Activated CD8-positive, alpha-beta memory T cell treated with anti-CD3 and anti-CD28 coated beads for 24 hours (primary cell): ENCODE results near the gene EGLN1.

Experiments
- DNase-seq: peaks from one replicate; pipeline ENCODE4 v3.0.0-alpha.2; 2020

EGLN1 gene

GRCh38 chr1:231395998-231396390 is 26.1 kb downstream of the EGLN1 start:
- no peak for DNase-seq

DNA sequence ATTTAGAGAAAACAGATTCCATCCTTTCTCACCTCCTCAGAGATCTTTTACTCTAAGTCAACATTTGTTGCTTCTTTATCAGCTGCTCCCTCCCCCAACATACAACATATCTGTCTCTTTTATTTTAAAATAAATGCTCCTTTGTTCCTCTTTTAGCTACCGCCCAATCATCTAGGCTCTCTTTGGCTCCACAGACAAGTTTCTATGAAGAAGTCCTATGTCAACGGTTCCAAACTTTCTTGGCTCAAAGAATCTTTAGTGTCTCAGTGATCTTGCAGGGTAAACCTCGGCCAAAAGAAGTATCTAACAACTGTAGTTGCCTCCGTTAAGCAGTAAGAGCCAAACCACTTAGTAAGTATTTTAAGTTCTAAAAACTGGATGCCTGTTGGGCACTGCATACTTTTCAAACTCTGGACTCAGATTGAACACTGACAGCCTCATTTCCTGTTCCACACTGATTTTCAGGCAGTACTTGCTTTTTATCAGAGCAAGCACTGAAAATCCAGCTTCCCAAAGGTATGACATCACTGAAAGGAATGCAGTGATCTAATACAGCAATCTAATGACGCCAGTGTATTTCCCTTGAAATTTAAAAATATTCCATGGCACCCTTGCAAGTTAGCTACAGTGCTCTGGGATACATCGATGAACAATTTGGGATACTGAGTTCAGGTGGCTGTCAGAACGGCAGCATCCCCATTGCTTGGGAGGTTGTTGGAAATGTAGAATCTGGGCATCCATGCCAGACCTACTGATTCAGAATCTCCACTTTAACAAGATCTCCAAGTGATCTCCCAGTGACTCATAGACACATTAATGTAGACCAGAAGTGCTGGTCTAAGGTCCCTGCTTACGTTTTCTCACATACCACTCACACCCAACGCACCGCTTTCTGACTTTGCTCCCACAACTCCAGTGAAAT is 26.8 kb downstream of the EGLN1 start:
- no peak for DNase-seq

DNA sequence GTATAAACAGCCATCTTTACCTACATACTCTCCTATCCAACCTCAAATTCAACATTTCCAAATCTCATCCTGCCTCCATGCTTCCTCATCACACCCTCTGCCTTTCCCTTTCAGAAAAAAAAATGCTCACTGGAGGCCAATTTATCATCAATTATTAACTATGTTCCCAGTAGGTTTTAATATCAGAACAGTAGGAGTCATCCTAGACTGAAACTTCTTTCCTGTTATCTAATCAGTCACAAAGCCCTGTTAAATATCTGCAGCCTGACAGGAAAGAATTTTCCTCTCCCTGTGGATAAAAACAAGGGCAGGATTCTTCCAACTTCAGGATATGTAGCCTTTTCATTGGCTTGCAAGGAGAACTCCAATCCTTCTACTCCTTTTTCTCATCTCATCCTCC is 28.4 kb downstream of the EGLN1 start:
- DNase-seq, result no peak

GRCh38 chr1:231392389-231393131 is 29.5 kb downstream of the EGLN1 start:
- no peak for DNase-seq

GRCh38 chr1:231390071-231390470 is 32.0 kb downstream of the EGLN1 start:
- DNase-seq, result no peak

DNA sequence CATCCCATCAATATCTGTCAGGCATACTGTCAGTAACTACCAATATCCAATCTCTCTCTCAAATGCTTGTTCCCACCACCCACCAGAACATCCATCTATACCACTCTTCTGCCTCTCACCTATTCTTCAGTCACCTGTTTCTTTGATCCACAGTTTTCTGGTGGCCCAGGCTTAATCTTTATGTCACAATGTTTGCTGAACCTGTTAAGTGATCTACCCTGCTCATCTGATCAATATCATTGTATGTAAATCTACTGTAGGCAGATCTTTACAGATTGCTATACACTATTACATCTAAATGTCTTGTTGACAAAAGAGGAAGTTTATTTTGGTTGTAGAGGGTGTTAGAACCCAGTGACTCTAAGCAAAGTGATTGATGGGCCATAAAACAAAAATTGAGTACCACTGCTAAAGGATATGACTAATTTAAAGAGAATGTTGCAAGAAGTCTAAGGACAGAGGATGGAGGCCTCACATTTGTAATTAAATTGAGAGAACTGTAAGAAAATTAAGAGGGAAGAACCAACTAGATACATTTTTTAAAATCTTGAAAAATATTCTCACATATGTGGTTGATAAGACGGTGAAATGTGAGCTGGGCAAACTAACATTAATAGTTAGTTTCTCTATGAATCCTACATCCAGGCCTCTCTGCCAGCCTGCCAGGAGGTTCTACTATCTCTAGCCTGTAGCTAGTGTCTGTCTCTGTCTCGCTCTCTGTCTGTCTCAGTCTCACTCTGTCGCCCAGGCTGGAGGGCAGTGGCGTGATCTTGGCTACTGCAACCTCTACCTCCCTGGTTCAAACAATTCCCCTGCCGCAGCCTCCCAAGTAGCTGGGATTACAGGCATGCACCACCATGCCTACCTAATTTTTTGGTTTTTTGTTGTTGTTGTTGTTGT is 34.1 kb downstream of the EGLN1 start:
- no peak for DNase-seq

GRCh38 chr1:231386466-231386865 is 35.6 kb downstream of the EGLN1 start:
- no peak for DNase-seq

- DNase-seq, result no peak
Measured at GRCh38 chr1:231385416-231385748, 36.7 kb downstream of the EGLN1 start.

DNA sequence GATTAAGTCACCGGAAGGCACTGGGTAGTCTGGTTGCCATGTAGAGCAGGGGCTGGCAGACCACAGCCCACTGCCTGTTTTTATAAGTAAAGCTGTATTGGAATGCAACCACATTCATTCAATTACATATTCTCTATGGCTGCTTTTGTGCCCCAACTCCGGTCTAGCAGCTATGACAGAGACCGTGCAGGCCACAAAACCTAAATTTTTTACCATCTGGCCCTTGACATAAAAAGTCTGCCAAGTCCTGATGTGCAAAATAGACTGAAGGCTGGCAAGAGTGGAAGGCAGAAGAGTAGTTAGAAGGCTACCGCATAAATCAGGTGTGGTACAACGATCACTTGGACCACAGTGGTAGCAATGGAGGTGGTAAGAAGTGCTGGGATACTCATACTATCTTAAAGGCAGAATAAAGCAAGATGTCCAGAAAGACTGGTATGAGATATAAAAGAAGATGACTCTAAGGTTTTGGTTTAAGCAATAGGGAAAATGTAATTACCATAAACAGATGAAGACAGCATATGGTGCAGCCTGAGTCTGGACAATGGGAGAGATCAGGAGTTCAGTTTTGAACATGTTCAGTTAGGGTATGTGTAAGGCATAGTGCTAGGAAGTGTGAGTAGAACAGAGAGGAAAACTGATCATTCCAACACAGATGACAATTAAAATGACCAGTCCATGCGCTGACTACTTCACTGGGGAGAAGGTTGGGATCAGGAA is 37.2 kb downstream of the EGLN1 start:
- DNase-seq, result no peak

DNA sequence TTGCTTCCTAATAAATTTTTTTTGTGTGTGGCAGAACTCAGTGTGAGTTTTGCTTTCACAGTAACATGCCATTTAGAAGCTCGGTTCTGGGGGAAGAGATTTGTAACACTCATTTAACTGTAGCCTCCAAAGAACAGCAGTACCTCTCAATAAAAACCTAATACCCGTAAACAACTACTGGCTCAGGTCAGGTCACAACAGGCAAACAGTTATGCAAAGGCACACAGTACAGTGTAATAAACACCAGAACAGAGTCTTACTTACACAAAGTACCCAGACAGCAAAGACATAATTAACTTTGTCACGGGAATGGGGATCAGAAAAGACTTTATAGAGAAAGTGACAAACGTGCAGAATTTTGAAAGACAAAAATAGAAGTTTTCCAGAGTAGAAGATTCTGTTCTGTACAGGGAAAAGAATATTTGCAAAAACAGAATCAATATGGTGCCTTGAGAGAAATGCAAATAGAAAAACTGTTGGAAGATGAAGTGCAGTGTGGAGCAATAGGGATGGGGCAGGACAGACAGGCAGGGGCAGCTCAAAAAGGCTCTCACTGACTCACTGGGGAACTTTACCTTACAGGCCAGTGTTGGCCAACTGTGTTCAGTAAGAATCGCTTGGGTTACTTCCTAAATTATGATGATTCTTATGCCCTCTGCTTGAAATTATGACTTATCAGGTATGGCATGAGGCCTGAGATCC is 38.8 kb downstream of the EGLN1 start:
- no peak for DNase-seq

DNA sequence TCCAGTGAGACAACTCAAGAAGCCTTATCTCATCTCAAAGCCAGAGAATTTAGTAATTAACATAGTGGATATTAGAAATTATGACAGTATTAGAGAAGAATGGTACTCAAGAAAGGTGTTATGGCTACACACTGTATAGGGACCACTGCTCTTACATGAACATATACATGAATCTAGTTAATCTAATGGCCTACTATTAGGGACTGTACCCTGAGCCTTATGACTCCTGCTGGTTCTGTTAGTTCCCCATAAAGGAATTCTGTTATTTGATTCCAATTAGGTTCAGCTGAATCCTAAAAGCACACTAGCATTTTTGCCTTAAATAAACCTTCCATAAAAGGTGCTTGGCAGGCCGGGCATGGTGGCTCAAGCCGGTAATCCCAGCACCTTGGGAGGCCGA is 39.7 kb downstream of the EGLN1 start:
- DNase-seq, result no peak

DNA sequence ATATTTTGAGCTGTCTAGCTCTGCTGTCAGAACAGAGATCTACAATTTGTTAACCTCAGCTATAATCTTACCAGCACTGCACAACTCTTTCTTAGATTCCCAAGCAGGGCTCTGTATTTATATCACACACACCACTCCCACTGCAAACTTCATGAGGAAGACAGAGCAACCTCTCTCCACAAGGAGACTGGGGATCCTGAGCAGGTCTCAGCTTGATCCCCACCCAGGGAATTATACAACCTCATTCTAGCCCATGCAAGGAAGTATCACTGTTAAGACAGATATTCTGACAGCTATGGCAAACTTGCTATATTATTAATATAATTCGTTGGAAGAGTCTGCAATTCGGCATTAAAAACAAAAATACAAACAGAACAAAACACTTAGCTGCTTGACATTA is 40.4 kb downstream of the EGLN1 start:
- DNase-seq, result no peak

DNA sequence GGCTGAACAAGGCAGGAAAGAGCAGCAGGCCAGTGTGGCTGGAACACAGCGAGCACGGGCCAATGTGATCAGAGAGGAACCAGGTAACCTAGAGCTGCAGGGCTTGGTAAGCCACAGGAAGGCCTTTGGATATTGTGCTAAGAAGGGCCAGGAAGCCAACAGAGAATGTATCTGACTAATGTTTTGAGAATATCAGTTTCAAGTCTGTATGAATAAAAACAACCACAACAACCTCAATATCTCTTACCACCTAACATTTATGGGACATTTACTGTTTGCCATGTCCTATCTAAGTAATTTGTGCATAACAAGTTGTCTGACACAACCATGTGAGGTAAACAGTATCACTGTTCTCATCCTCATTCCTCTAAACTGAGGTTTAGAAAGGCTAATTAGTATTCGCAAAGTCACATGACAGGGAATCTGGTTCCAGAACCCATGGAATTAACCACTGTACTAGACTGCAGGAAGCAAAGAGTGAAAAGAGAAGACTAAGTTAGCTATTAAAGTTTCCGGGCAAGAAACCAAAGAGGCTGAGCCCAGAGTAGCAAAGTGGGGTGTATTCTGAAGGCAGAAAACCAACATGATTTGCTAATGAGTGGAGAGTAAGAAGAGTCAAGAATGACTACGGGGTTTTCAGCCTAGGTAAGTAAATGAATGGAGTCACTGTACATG is 45.1 kb downstream of the EGLN1 start:
- DNase-seq, result no peak

- no peak for DNase-seq
Measured at GRCh38 chr1:231376101-231376500, 46.0 kb downstream of the EGLN1 start.

DNA sequence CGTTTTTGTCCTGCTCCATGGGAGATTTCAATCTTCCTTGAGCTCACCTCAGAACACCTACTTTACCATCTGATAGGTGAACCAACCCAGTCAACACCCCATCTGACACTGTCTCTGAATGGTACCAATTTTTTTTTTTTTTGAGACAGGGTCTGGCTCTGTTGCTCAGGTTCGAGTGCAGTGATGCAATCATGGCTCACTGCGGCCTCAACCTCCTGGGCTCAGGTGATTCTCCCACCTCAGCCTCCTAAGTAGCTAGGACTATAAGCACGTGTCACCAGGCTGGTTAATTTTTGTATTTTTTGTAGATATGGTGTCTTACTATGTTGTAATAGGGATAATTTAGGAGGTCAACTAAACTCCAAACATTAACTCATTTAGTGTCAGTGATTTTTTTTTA is 47.7 kb downstream of the EGLN1 start:
- no peak for DNase-seq

GRCh38 chr1:231372501-231372900 is 49.6 kb downstream of the EGLN1 start:
- no peak for DNase-seq

DNA sequence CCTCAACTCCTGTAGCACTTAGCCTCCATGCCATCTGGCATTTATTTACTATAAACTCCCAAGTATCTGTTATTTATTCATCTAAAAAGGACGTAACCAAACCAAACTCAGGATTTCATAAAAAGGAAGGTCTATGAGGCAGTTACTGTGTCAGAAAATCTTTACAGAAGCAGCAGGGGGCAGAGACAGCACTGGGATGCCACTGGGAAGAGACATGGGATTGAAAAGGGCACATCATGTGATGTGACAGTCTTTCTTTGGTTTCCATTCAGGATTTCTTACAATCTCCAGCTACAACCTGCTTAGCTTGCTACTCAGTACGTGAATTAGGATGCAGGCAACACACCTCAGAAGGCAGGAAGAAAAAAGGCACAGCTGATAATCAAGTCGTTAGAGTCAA is 52.8 kb downstream of the EGLN1 start:
- DNase-seq, result no peak

DNA sequence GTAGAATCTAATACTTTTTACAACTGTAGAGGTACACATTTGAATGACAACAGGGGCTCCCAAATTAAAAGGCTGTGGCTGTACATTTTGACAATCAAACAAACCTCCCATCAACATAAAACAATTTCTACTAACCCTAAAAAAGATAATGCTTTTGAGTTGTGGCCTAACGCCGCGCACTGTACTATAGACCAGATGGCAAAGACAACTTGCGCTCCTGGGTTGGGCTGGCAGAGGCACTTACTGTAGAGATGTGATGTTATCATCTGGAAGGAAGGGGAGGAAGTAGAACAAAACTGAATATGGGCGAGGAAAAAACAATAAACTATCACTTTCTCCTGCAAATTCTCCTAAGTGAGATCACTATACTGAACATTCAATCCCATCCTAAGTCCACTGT is 57.9 kb downstream of the EGLN1 start:
- no peak for DNase-seq

DNA sequence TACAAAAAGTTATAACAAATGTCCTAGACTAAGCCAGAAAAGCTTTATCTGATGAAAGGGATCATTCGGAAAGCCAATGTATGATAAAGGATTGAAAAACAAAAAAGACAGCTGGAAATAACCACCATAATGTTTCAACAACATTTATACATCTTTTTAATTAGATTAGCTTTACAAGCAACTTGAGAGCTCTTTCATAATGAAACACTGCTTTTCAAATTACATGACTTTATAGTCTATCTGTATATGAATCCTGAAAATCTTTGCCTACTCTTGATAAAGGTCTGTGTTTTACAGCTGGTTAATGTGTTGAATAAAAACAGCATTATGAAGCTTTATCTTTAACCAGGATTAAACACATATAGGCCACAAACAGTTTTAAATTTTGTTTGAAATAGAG is 58.5 kb downstream of the EGLN1 start:
- DNase-seq, result no peak

DNA sequence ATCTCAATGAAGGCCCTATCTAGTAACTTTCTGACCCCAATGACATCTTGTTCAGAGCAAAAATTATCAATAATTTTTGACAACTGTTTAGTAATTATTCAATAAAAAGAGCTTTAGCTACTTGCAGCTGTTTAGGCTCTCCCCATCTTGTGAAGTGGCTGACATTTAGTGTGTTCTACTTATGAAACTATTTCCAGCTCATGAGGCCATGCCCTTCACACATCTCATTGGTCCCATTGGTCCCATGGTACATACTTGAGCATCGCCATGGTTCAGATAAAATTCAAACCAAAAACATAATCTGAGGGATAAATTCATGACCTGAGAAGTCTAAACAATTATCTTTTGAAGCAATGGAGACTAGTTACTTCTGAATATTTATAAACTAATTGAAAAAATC is 59.8 kb downstream of the EGLN1 start:
- no peak for DNase-seq

GRCh38 chr1:231359113-231359512 is 63.0 kb downstream of the EGLN1 start:
- no peak for DNase-seq
